ENCODE measurements around the gene HES3.

HES3 gene, protein sequence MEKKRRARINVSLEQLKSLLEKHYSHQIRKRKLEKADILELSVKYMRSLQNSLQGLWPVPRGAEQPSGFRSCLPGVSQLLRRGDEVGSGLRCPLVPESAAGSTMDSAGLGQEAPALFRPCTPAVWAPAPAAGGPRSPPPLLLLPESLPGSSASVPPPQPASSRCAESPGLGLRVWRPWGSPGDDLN

GRCh38 chr1:6243993-6244392, at the start of gene HES3:
HES3 (plus strand) TSS chr1:6244179; CDS start chr1:6244366, 187 bp downstream.
- no peak for DNase-seq (ENCODE audit: low read depth in 2 of 2)

DNA sequence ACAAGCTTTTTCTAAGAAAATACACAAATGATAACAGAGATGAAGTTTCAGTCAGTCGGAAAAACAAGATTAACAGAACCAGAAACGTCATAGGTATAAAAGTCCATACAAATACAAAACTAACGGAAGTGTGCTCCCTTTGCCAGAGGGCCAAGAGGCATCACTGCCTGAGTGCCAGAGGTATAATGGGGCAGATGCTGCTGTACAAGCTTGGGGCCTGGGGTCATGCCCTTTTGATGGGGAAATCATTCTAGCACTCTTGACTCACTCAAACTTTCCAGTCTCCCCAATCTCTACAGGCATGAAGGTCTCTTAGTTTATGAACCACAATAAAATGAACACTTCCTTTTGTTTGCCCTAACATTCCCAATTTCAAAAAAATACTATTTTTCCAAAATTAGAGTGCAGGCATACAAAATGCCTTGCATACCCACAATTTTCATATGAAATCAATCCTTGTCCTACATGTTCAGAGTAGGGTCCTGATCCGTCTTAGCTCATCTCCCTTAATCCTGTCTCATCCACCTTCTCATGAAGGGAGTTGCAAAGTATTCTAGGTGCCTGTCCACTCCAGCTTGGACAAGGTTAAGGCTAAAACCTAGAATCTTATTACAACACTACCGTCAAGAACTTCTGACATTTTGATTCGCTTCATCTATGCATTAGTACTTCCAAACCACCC, 46.1 kb upstream of the HES3 start:
- DNase-seq (ENCODE audit: low read depth in 2 of 2), result no peak

DNA sequence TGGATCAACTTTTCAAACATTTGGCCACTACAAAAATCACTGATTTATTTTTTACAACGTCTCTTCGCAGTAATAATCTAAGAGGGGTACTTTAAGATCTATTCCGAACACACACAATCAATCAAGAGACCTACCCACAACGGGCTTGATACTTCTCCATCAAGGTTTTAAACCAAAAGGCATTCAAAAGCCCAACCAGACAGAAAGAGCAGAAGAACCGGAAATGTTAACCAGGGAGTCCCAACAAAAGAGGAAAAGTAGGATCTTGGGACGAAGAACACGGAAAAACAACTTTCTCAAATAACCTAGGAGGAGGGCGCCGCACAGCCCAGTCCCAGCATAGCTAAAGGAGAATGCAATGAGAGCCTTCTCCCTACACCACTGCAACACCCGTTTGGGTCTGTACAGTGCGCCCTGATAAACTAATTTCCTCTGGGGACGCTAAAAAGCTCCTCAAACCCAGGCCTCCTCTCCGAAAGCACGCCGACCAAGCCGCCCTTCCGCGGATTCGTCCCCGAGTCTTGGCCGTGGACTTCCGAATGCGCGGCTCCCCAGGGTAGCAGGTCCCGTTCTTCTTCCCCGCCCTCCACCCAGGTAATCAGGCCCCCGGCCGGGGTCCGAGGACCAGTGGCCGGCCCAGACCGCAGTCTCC, 45.2 kb upstream of the HES3 start:
- peak in 1 of 2 donors; percentile 22 for DNase-seq (ENCODE audit: low read depth in 2 of 2)

DNA sequence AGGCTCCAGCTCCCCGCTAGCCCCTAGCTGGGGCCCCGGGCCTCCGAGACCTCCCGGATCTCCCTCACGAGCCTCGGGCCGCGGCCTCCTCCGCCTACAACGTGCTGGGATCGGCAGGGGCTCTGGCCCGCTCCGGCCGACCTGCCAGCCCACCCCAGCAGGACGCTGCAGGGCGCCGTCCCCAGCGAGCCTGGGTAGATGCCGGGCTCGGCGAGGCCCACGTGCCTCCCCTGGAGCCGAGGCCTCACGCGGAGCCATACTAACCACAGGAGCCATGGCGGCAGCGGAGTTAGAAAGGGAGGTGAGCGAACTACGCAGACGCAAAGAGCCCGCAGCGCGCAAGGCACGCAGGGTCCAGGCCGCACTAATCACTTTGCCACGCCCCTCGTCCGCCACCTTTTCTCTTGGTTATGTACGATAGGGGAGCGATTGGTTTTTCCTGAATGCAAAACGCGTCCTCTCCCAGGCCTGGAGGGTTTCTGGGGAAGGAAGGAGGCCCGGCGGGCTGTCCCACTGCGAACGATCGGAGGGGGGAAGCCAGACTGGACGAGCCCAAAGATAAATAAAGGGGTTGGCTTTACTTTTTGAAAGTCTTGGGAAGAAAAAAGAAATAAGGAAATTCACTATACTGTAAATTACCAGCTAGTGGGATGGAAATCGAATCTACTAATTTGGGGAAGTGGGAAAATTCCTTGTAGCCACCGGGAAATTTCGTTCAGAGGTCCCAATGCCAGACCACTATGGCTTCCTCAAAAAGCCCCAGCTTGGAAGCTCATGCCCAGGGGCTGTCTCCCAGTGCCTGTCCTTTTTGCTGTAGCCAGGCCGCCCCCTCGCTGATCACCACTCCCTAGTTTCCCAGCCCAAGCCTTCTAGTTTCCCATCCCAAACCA, 44.4 kb upstream of the HES3 start, which contains the start of gene RPL22:
Gene RPL22, minus strand, starts transcription at position 298 of the 890 bp plus-strand sequence. Its CDS starts 22 bp downstream, at position 276.
- peak; percentile 97 to 98 for DNase-seq (ENCODE audit: low read depth in 2 of 2)

GRCh38 chr1:6200188-6200809, 43.7 kb upstream of the HES3 start:
- no peak for DNase-seq (ENCODE audit: low read depth in 2 of 2)

DNA sequence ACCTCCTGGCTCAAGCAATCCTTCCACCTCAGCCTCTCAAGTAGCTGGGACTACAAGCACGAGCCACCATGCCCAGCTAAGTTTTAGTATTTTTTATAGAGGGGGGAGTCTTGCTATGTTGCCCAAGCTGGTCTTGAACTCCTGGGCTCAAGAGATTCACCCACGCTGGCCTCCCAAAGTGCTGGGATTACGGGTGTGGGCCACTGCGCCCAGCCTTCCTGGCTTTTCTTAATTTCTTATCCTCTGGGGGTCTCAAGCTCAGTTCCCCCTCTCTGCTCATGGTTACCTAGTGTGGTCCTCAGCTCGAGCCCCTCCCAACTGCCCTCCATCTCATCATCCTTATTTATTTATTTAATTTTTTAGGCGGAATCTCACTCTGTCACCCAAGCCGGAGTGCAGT, 41.7 kb upstream of the HES3 start:
- no peak for DNase-seq (ENCODE audit: low read depth in 2 of 2)

GRCh38 chr1:6205849-6206519, 38.0 kb upstream of the HES3 start, which contains the start of gene RNF207:
RNF207 (plus strand) TSS chr1:6206119; CDS start chr1:6206536, 417 bp downstream.
- DNase-seq (ENCODE audit: low read depth in 2 of 2), result peak; percentile 31 to 45

DNA sequence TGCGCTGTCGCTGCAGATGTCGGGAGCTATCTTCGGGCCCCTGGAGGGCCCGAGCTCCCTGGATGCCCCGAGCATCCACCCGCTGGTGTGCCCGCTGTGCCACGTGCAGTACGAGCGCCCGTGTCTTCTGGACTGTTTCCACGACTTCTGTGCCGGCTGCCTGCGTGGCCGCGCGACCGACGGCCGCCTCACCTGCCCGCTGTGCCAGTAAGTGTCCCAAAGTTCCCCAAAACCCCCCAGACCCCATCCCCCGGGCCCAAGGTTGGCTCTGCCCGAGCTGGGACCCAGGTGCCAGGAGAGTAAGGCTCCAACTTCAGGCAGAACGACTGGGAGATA, 37.5 kb upstream of the HES3 start:
- DNase-seq (ENCODE audit: low read depth in 2 of 2), result no peak

DNA sequence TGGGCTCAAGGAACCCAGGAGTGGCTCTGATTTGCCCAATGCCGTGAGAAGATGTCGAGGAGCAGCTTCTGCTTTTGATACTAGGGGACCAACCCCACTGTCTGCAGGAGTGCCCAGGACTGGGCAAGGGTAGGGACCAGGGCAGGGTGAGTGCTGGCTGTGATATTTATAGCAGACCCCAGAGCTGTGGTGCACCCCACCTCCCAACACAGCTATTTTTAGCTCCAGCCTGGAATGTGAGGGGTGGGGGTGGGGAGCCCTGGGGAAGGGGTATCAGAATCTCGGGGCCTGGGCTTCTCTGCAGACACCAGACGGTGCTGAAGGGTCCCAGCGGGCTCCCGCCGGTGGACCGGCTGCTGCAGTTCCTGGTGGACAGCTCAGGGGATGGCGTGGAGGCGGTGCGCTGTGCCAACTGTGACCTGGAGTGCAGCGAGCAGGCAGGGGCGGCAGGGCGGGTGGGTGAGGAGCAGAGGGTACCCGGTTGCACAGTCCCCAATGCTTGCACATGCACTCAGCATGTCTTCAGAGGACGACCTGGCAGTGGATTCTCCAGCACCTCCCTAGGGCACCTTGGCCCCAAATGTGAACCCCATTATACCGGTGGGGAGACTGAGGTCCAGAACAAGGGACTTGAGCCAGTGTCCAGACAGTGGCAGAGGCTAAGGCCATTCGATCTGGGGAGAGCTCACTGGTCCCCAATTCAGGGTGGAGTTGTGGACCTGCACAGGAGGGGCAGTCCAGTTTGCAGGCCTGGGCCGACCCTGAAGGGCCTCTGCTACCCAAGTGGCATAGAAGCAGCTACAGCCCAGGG, 36.7 kb upstream of the HES3 start:
- DNase-seq (ENCODE audit: low read depth in 2 of 2), result no peak

DNA sequence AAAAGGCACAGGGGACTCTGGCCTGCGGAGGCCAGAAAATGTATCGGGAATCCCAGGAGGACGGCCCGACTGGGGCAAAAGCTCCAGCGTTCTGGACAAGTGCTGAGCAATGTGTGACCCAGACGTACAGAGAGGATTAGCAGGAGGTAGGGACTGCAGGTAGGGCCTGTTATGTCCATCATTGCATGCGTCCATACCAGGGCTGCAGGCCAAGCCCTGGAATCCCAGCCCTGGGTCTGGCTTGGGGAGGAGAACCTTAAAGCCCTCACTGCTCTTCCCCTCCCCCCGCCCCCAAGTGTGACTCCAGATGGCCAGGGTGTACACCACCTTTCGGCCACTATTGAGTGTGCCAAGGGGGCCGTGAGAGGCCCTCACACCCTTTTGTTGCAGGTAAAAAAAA, 36.1 kb upstream of the HES3 start:
- no peak for DNase-seq (ENCODE audit: low read depth in 2 of 2)

DNA sequence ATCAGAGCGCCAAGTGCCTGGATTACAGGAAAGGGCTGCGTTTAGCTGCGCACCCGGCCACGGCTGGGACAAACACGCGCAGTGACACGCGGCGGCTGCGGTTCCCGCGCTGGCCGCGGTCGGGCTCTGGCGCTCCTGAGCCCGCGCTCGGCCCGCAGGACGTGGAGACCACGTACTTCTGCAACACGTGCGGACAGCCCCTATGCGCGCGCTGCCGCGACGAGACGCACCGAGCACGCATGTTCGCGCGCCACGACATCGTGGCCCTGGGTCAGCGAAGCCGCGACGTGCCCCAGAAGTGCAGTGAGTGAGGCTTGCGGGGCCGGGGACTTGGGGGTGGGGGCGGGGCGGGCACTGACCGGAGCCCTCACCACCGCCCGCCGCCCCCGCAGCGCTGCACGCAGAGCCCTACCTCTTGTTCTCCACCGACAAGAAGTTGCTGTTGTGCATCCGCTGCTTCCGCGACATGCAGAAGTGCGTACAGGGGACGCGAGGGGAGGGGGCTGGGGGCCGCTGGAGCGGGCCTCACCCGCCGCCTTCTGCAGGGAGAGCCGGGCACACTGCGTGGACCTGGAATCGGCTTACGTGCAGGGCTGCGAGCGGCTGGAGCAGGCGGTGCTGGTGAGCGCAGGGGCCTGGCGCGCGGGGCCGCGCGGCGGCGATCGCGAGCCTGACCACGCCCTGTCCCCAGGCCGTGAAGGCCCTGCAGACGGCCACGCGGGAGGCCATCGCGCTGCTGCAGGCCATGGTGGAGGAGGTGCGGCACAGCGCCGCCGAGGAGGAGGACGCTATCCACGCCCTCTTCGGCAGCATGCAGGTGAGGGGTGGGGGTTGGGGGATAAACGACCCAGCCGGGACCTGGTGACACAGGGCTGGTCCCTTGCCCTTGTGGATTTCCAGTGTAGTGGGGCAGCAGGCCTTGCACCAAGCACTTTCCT, 35.0 kb upstream of the HES3 start:
- no peak for DNase-seq (ENCODE audit: low read depth in 2 of 2)

DNA sequence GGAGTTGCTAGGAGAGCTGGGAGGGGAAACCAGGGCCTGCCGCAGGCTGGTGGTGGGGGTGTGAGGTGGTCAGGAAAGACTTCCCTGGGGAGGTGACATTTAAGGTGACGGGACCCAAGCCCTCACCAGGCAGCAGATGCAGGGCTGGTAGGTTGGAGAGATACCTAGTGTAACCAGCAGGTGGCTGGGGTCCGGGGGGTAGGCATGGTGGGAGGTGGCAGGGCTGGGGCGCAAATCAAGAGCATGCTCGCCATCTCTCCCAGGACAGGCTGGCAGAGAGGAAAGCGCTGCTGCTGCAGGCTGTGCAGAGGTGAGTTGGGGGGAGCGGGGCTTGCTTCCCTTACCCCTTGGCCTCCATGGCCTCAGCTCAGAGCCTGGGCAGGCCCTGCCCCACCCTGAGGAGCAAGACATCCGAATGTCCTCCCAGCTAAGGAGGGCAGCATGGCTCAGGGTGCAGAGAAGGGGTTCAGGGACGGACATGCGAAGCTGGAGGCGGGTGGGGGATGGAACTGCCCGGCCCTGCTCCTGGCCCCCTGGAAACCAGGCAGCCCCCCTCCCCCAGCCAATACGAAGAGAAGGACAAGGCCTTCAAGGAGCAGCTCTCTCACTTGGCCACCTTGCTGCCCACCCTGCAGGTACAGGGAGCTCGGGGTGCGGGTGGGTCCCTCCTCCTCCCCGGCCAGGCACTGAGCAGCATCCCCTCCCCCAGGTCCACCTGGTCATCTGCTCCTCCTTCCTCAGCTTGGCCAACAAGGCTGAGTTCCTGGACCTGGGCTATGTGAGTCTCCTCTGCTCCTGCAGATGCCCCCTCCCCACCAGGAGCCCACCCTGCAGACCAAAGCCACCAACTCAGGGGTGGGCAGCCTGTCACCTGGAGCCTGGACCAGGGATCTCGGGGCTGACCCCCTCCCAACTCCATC, 34.1 kb upstream of the HES3 start:
- DNase-seq (ENCODE audit: low read depth in 2 of 2), result no peak

GRCh38 chr1:6210591-6211355, 33.2 kb upstream of the HES3 start:
- no peak for DNase-seq (ENCODE audit: low read depth in 2 of 2)

- DNase-seq (ENCODE audit: low read depth in 2 of 2), result no peak
Observed at GRCh38 chr1:6211731-6212130, 32.2 kb upstream of the HES3 start.

DNA sequence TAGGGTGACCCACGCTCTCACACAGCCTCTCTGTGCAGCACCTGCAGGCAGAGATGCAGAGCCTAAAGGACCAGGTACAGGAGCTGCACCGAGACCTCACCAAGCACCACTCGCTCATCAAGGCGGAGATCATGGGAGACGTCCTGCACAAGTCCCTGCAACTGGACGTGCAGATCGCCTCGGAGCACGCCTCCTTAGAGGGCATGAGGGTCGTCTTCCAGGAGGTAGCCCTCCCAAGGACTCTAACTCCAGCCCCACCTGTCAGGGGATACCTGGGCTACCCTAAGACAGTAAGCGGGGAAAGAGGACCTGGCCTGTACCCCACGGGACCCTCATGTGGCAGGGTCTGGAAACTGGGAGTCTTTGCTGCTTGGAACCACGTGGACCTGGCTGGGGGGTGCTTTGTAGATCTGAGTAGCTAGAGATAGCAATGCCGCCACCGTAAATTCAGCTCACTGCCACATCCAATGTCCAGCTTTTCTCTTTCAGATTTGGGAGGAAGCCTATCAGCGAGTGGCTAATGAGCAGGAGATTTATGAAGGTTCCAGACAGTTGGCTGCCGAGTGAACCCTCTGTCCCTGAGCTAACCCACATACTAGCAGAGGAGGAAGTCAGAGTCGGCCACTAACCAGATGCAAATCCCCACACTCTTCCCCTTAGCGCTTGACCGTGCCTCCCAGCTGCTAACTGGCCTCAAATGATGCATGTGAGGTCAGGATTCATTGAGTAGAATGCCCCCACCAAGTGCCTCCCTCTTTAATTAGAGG, 31.6 kb upstream of the HES3 start:
- DNase-seq (ENCODE audit: low read depth in 2 of 2), result no peak

DNA sequence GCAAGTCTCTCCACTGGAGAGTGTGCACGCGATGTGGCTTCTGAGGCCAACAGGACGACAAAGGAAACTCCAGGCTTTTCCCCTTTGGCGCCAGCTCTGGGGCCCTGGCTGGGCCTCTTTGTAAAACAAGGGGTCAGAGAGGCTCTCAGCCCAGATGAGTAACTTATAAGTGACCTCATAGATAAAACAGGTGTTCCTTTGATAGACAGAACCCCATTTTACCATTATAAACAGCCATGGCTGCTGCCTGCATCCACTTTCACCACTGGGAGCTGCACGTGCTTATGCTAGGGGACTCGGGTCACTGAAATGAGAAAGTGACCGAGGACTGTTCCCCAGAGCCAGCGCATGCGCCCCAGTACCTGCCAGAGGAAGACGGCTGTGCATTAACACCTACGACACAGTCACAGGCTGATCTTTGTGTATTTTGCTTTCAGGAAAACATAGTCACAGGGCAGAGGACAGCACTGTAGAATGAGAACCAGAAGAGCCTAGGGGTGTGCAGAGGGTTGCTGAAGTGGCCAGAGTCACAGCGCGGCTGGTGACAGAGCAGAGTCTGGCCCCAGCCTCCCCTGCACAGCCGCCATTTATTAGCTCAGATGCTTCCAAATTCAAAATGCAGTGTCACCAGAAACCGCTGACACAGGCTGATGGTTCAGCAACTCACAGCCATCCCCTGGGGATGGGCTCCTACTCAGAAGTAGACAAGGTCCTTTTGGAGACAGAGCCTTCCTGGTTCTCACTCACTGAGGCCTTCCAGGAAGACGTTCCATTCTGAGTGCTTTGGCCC, 25.4 kb upstream of the HES3 start:
- no peak for DNase-seq (ENCODE audit: low read depth in 2 of 2)
